ENCODE data around the gene NHLH1.

Gene NHLH1

GRCh38 chr1:160413716-160414115 lies 46.8 kb downstream of the NHLH1 start:
- no peak for DNase-seq

DNA sequence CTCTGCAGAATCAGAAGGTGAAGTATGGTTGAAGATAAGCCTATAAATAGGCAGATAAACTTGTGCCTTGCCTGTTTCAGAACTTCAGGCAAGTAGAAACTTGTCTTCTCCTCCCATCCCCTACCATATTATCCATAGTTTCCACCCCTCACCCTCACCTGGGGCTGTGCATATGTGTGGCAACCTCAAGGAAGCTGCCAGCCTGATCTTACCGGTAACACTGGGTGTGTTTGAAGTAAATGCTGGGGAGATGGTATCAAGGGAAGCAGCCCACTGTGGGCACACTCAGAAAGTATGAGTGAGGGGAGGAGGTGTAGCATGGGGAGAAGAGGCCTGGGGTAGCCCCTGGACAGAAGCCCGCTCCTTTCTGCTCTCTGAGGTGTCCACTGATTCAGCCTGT lies 48.0 kb downstream of the NHLH1 start:
- DNase-seq: no peak

DNA sequence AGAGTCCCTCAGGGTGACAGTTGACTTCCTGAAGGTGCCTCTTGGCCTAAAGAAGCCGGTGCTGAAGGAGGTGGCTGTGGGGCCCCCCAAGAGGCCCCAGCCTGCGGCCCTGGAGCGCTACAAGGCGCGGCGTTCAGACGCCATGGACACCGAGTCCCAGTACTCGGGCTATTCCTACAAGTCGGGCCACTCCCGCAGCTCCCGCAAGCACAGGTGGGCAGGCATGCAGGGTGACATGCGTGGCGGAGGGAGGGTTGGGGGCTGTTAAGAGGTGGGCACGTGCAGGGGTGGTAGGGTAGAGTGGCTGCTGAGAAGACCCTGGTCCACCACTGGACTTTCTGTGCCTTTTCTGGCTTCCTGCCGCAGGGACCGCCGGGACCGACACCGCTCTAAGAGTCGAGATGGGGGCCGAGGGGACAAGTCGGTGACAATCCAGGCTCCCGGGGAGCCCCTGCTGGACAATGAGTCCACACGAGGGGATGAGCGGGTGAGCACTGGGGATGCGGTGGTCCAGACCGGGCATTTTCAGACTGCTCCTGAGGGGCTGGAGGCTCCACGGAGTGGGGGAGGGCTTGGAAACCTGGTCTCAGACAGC lies 48.9 kb downstream of the NHLH1 start:
- DNase-seq: no peak

DNA sequence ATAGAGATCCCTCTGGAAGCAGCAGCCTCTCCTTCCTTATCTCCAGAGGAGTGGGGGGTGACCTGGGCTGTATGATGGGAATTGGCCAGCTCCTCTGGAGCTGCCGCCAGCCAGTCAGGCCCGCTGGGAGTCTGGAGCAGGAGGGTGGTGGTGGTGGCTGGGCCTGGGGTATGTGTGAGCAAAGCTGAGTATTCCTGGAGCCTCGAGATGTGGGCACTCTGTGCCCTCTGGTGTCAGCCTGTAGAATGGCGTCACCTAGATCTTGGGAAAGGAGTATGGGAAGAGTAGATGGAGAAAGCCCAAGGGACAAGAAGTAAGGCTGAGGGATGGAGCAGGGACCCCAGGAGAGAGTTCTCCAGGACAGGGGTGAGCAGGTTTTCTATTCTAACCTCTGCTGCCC lies 49.5 kb downstream of the NHLH1 start:
- DNase-seq: no peak

GRCh38 chr1:160418483-160418882 lies 51.6 kb downstream of the NHLH1 start:
- DNase-seq: no peak

GRCh38 chr1:160419150-160419837 lies 52.4 kb downstream of the NHLH1 start:
- DNase-seq: no peak

- DNase-seq: no peak
Observed at GRCh38 chr1:160419838-160420169, 52.9 kb downstream of the NHLH1 start.

- no peak for DNase-seq
Observed at GRCh38 chr1:160420881-160421842, 54.3 kb downstream of the NHLH1 start.

GRCh38 chr1:160421881-160422280 lies 55.0 kb downstream of the NHLH1 start:
- no peak for DNase-seq

Measured in activated CD8-positive, alpha-beta memory T cell treated with anti-CD3 and anti-CD28 coated beads, Interleukin-2, amount 50 U/mL, for 4 hours (primary cell).